NCI-H526 treated with DMSO at 0.1 percent for 48 hours (cell line): ENCODE data around the gene ZNF608.
A peak's percentile ranks its signal among the peaks of the same experiment; 100 is the strongest.

Experiments used
- DNase-seq: peaks from one replicate; lab custom pipeline; 2025; lab: John Stamatoyannopoulos, UW

Gene ZNF608

DNA sequence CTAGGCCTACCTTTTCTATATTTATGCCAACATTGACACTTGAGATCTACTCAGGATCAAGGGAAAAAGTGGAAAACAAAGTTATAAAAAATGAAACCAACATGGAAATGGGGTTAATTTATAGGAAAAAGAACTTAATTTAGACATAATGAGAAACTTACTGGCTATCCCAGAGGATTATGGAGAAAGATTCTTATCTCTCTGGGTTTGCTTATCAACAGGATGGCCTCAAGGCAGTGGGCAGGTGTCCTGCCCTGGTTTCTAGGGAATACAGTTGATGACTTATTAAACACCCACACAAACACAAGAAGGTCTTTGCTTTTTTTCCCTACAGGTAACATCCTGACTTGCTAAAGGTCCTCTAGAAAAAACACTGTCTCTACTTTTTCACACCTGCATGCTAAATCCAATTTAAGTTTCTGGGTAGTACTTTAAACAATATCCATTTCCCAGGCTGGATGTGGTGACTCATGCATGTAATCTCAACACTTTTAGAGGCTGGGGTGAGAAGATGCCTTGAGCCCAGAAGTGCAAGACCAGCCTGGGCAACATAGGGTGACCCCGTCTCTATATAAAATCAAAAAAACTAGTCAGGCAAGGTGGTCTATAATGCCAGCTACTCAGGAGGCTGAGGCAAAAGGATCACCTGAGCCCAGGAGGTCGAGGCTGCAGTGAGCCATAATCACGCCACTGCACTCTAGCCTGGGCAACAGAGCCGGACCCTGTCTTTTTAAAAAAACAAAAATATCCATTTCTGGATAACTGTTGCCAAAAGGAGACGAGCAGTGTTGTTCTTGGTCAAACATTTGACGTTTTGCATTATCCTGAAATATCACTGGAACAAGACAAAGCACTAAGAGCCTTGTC lies 6.6 kb upstream of the ZNF608 start:
- no peak for DNase-seq

- no peak for DNase-seq
Measured at GRCh38 chr5:124751031-124751430, 4.6 kb upstream of the ZNF608 start.

- DNase-seq = peak; percentile 84
Measured at GRCh38 chr5:124748687-124749594, 2.5 kb upstream of the ZNF608 start.

DNA sequence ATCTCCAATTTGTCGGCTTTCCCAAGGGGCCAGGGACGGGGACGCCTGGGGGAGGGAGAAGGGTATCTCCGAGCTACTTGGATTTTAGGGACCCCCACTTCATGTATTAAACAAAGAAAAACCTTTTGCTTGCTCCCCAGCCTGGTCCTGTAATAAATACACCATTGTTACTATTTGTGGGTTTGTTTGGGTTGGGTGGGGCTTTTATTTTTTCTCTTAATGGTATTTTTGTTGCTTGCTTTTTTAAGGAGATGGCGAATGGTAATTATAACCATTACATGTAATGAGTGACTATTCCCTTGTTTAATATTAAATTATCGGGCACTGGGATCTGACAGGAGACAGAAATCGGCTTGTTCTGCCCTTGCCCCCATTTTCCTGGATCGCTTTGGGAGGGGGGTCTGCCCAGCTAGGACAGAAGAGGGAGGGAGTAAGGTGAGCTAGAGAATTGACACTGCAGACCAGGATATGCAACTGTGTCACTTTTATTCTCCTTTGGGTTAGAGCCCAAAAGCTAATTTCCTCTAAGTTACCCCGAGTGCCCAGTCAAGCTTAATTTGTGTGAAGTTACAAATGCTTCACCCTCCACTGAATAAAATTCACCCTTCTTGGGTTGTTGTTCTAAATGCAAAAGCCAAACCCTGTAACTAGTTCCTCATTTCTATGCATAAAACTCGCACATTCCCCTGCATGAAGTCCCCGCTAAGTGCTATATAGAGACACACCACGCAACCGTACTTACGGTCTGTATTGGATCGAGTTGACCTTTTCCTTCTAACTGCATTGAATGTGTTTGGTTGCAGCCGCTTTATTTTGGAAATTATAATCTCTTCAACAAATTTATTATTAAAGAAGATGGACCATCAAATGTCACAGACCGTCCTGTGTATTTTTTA lies 1.6 kb upstream of the ZNF608 start:
- peak; percentile 54 for DNase-seq

DNA sequence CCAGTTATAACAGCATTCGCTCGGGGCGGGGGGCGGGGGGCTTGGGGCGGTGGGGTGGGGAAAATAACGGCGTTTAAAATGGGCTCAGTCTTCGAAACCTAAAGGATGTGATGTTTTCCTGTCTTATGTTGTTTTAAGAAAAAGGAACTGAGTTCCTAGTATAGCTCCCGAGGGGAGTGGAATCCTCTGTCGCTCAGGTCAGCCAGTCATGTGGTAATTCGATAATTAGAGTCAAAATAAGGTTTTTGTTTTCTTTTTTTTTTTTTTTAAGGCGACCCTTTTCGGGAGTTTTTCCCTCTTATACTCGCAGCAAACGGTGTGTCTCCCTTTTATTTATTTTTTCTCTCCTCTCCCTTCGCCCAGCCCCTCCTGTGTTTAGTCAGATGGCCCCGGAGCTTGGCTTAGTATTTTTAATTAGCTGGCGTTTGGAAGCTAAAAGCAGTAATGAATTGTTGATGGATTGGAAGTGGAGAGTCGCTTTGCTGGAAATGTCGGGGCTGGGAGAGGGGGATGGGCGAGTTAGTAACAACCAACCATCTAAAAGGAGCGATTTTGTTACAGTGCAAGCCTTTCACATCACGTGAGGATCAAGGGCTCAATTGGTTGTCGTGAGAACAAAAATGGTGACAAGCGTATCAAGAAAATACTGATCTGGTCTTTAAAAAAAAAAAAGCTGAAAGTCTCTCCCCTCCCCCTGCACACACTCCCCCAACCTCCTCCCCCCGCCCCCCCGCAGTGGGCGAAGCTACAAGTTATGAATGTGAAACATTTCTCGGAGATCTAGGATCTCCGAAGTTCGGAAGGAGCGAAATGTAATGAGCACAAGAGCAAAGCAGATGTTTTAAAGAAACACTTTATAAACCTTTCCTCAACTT lies 714 bp upstream of the ZNF608 start:
- peak; percentile 89 for DNase-seq

DNA sequence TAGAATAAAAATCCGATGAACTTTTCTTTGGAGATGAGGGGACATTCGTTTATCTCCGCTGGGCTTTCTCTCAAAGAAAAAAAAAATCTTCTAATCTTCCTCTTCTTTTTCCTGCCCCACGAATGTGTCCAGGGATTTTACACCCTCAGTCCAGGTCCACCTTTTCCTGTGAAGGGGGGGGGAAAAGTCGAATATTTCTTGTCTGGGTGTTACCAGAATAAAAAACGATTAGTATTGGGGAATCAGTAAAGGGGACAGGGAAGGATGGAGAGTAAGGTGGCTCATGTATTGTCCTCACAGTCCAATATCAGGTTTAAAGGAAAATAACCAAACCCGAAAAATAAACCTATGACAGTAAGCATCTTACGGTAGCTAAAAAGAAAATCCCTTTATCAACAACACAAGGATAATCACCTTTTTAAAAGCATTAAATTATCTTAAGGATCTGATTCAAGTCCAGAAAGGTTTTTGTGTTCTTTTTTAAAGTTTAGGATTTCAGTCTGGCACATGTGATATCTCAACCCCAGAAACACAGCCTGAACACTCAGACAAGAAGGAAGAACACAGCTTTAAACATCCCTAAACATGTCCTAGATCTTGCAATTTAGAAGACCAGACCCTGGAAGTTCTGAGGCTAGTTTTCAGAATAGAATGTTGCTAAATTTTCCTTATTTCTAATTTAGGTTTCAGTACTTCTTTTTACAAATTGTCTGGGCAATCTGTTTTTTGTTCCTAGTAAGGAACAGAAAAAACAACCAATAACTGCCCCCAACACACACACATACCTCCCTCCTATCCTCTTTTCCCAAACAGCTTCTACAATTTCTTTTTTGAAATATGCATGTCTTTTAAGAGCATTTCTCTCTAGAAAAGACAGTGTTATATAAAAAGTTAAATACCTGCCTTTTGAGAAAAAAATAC lies 1.2 kb downstream of the ZNF608 start:
- peak; percentile 68 for DNase-seq

- peak; percentile 60 for DNase-seq
Measured at GRCh38 chr5:124744170-124744971, 2.1 kb downstream of the ZNF608 start.

- DNase-seq = peak; percentile 35
Measured at GRCh38 chr5:124743602-124744169, 2.8 kb downstream of the ZNF608 start.

DNA sequence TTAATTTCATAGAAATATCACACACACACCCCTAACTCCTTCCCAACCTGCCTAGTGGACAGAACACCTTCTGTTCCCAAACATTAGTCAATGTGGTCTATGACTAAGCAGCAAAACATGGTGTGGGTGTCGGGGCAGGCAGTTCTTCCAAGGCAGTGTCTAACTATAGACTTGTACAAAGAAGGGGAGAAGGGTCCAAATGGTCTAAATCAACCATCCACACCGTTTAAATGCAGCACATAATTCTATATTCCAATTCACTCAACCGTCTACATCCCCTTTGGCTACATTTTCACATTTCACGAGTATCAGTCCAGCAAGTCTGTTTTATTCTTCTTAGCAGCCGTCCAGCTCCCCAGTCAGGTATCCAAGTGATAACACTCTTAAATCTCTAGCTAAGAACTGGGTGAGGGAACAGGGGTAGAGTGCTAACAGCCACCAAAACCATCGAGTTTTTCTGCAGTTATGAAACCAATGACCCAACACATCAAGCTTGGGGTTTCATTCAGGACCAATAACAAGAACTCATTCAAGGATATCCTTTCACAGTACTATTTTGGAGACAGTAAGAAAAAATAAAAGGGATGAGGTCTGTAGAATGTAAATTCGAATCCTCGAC lies 3.3 kb downstream of the ZNF608 start:
- no peak for DNase-seq

DNA sequence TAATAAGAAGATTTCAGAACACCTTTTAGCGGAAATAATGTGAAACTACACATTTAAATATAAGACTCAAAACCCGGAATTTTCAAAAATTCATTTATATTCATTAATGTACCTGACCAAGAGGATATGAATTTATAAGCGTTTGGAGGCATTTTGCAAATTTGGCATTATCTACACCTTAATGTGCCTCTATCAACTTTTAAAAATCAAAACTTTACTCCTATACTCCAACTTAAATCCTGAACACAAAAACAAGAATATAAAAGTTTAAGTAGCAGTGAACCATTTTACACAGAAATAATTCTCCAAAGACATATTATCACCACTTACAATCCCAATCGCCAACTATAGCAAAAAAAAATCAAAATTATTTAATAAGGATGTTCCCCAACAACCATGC lies 3.9 kb downstream of the ZNF608 start:
- no peak for DNase-seq

DNA sequence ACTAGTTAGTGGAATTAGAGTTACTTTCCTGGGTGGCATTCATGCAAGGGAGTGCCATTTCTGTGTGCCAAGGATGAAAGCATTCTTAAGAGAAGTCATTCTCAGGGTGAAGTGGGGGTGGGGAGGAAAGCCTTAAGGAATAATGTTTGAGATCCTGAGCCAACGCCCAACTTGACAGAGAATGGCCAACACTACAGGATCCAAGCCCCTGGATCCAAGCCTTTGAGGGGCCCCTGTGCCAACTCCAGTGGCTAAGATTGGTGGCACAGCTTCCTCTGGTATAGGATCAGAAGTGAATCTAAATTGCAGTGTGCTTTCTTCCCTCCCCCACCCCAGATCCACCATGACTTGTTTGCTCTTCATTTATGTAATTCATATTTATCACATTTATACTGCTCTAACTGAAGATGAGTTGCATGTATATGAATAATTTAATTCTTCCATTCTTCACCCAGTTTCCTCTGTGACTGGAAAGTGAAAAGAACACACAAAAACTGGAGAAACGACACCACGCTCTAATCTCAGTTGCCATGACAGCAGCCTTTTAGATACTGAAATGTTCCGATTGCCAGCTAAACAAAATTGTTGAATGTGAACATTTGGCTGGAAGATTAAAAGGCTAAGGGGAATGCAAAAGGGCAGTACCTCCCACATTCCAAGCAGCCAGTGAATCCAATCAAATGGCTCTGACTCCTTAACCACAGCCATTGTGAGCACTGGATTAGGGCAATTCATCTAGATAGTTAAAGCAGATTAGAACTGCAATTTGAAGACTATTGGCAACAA lies 4.5 kb downstream of the ZNF608 start:
- DNase-seq = peak; percentile 48

DNA sequence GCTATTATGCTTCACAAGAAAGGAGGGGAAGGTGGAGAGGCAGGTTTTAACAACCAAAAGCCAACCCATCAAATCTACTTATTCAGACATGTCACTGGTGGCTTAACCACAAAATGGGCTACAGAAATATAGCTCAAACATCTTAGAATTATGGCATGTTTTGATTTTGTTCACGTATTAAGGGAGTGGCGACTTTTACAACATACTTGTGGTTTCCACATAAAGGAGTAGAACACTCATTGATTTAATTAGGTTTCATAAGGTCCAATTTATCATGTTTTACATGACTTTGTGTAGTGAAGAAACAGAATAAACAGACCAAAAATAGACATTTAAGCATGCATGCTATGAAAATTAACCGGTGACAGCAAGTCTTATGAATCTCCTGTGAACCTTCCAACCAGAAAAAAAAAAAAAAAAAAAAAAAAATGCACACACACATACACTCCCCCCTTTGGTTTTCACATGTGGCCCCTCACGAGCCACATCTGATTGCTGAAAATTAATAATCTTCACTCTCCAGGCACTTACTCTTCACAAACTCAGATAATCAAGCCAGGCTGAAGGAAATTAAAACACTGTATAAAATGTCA lies 5.4 kb downstream of the ZNF608 start:
- DNase-seq = peak; percentile 38

DNA sequence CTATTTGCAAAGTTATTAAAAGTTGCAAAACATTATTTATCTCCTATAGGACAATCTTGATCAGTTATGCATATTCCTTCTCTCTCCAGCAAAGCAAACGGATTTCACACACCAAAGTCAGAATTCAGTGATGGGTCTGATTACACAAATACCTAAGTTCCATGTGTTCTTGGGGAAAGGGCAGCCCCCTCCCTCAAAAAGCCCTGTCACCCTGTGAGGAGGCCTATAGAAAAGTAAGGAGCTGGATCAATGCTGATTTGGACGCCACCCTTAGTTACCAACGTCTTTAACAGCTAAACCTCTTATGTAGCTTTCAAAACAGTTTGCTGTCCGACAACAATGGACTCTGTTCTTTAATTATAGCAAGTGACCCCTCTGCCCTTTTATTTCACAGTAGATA lies 6.4 kb downstream of the ZNF608 start:
- no peak for DNase-seq

GRCh38 chr5:124739634-124740025 lies 6.8 kb downstream of the ZNF608 start:
- DNase-seq = no peak

- DNase-seq = peak; percentile 46
Measured at GRCh38 chr5:124738681-124739633, 7.5 kb downstream of the ZNF608 start.

GRCh38 chr5:124737651-124738050 lies 8.8 kb downstream of the ZNF608 start:
- DNase-seq = peak; percentile 44
